HG02678 (cell line): ENCODE data around the gene PPCDC.
A peak's percentile ranks its signal among the peaks of the same experiment; 100 is the strongest.

ENCODE experiments used
- ATAC-seq: cut with Tn5 transposase; IDR thresholded peaks from one replicate; pipeline ENCODE4 v1.9.1; 2021; ENCODE audit warnings: mild to moderate bottlenecking, moderate library complexity; ENCODE audit not compliant: unreplicated experiment

The PPCDC gene

DNA sequence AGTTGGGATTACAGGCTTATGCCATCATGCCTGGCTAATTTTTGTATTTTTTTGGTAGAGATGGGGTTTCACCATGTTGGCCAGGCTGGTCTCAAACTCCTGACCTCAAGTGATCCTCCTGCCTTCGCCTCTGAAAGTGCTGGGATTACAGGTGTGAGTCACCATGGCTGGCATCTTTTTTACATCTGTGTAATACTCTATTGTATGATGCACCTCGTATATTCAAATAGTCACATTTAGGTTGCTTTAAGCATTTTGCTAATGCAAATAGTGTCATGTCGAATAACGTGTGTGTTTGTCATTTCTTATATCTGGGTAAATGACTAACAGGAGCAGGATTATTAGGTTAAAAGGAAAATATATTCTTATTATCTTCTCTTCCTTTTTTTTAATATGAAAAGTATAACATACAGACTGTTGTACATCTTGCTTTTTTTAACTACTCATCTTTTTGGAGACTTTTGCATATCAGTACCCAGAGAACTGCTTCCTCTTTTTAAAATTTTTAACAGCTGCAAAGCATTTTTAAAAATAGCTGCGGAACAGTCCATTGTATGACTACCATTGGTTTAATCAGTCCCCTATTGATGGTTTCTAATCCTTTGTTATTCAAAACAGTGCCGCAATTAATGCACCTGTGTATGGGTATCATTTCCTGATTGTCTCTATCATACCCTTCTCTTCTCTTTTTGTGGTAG lies 14.6 kb upstream of the PPCDC start:
- peak; percentile 90 for ATAC-seq

DNA sequence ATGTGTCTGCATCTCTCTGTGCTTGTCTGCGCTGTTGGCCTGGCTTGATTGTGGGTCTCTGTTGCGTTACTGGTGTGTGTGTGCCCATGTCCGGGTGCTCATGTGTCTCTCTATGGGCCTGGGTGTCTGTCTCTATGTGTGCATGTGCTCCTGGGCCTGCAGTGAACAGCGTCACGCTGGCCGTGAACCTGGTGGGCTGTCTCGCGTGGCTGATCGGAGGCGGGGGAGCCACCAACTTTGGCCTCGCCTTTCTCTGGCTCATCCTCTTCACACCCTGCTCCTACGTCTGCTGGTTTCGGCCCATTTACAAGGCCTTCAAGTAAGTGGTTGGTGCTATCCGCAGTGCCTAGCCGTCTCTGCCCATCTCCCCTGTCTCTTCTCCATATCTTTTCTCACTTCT lies 7.0 kb upstream of the PPCDC start:
- no peak for ATAC-seq

DNA sequence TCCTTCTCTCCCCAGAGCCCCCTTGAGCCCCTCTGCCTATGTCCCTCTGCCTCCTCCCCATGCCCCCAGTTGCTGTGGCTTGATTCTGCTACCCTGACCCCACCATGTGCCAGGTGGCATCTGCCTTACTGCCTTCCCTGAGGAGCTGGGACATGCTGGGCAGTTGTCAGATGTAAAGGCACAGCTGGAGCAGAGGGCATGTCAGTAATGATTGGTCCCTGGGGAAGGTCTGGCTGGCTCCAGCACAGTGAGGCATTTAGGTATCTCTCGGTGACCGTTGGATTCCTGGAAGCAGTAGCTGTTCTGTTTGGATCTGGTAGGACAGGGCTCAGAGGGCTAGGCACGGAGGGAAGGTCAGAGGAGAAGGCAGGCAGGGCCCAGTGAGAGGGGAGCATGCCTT lies 3.5 kb upstream of the PPCDC start:
- no peak for ATAC-seq

DNA sequence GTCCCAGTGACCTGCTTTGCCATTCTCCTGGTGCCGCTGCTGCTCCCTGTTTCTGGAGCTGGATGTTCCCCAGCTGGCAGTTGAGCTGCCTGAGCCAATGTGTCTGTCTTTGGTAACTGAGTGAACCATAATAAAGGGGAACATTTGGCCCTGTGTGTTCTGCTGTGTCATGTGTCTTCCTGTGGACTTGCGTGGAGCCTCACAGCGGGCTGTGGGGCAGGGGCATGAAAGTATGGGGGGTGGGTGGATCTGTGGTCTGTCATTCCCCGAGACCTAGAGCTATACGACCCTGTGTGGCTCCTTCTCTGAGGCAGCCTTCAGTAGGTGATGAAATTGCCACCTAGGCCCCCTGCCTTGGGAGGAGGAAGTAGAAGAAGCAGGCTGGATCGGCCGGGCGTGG lies 2.0 kb upstream of the PPCDC start:
- no peak for ATAC-seq

DNA sequence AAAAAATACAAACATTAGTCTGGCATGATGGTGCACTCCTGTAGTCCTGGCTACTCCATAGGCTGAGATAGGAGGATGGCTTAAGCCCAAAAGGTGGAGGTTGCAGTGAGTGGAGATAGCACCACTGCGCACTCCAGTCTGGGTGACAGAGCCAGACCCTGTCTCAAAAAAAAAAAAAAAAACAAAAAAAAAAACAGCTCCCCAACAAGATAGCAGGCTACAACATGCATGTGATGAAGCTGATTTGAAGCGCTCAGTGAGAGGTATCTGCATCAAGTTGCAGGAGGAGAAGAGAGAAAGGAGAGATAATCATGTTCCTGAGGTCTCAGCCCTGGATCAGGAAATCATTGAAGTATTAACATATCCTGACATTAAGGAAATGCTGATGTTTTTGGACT lies 608 bp upstream of the PPCDC start:
- no peak for ATAC-seq

DNA sequence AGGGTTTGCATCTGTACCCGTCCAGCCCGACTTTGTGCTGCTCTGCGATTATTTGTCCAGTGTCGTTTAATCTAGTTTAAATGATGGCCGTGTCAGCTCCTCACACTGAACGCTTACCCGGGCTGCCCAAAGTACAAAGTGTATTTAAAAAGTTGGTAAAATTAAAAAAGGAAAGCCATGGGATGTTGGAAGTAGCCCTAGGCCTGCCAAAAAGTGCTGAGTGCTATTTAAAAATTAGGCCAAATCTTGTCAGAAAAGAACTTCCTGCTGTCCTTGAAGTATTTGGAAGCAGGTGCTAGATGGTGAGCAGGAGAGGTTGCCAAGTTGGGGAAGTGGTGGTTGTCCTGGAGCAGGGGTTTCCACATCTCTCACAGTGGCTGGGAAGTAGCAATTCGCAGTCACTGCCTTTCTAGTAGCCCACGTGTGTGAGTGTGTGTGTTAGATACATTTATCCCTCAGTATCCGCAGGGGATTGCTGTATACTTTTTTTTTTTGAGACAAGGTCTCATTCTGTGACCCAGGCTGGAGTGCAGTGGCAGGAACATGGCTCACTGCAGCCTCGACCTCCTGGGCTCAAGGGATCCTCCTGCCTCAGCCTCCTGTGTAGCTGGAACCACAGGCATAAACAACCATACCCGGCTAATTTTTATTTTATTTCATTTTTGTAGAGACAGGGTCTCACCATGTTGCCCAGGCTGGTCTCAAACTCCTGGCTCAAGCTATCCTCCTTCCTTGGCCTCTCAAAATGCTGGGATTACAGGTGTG lies 664 bp downstream of the PPCDC start:
- no peak for ATAC-seq

DNA sequence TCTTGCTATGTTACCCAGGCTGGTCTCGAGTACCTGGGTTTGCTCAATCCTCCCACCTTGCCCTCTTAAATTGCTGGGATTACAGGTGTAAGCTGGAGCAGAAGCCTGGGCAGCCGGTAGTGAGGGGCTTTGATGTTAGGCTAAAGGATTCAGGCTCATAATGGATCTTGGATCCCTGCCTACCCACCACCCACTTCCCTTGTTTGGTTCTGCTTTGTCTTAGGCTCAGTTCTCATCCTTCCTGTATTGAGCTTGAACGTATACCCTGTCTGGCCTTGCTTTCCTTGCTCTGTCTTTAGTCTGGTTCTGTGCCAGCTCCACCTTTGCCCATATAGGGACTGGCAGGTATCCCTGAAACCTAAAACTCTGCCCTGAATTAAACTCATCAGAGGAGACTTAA lies 1.7 kb downstream of the PPCDC start:
- ATAC-seq: no peak

DNA sequence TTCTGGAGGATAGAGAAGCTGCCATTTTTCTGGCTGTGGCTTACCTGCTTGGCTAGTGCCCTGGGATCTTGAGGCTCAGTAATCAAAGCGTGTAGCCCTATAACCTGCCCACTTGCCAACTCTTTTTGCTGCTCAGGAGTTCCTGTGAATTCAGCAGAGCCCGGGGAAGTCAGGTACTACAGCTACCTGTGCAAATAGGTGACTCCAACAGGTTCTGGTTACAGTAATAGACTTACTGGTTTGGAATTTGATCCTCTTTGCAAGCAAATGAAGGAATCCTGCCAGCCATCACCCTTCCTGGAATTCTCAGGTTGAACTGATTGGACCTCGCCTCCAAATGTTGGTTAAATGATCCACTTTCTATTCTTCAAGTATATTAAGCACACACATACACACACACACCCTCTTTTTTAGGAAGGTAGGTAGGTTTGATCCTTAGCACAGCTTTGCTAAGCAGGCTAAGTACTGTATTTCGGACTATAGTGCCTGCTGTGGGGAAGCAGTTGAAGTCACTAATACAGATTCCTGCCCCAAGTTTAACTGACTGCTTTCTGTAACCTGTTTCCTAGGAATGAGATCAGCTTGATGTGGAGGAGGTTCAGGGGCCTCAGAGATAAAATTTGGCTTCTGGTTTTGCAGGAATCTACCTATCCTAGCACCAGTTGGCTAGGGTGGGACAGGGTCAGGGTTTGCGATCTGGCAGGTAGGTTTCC lies 2.3 kb downstream of the PPCDC start:
- no peak for ATAC-seq

DNA sequence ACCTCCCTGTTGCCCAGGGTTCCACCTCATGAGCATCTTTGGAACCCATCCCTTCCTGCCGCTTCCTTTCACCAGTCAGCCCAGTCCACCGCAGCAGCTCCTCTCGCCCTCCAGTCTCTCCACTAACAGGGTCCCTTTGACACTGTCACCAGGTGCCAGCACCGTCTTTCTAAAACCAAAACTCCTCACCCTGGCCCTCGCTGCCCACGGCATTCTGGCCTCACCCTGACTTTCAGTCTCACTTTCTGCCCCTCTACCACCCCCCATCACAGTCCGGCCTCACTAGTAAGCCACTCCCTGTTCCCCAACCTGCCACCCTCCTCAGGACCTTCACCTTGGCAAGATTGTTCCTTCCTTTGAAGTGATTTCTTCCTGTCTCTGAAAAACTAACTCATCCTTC lies 4.2 kb downstream of the PPCDC start:
- ATAC-seq: no peak

DNA sequence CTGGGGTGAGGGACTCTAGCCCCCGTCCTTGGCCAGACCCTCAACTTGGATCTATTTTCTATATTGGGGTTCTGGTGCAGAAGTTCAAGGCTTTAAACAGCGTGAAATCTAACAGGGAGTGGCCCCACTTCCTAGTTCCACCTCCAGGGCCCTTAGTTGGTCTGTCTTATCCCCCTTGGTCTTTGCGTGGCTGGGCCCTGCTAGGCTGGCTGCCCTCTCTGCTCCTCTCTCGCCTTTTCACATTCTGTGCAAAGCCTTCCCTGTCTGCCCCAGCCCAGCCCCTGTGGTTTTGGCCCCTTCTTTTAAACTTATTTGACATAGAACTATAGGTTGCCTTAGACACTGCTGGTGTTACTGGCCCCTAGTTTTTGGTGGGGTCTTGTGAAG lies 5.6 kb downstream of the PPCDC start:
- ATAC-seq: no peak

DNA sequence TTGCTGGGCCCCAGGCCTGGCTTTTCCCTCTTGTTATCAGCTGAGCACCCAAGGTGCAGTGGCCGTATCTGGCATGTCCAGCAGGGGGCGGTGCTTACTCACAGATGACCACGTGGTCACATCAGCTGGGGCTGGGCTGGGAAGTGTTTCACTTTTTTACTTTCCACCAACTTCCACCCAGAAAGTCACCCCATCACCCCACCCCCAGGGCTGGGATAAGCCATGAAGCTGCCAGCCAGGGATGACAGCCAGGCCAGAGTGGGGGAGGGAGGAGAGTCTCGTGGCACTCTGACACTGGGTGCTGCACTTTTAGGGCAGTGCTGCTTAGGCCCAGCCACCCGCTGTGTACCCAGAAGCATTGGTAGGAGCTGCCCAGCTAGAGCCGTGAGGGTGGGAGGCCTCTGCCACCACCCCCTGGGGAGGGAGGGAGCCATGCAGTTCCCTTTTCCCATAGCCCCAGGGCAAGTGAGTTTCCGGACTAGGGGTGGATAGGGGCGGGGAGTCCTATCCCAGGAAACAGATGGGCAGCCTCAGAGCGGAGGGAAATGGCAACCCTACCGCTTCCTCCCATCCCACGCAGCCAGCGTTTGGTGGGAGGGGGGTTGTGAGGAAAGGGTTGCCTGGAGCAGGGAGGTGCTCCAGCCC lies 6.1 kb downstream of the PPCDC start:
- ATAC-seq: peak; percentile 67

DNA sequence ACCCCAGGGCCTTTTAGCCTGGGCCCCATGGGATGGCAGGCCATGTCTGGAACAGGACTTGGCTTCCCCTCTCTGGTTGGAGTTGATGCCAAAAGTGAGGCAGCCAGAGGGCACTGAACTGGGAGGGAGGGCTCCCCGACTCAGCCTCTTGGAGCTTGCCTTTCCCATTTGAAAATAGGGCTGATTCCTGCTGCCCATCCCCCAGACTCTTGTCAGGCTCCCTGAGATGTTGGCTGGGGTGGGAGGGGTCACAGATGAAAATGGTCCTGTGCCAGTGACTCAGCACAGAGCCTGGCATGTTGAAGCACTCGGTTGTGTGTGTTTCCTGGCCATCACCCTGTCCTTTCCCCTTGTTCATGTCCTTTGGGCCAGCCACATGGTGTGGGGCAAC lies 6.6 kb downstream of the PPCDC start:
- ATAC-seq: no peak

DNA sequence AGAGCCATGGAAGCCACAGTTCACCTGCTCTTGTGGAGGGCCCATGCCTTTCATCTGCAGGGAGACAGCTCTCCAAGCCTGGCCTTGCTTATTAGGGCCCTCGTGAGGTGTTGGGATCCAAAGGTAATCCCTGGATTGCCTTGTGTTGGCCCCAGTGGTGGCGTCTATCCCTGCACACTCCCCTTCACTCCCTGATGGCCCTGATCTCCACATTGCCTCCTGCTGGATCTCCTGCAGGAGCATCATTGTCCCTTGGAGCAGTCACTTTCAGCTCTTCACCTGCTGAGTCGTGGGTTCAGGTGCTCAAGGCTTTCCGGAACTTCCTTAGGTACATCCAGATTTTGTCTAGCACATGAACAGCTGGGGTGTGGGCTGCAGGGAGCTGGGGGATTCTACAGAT lies 7.0 kb downstream of the PPCDC start:
- no peak for ATAC-seq

DNA sequence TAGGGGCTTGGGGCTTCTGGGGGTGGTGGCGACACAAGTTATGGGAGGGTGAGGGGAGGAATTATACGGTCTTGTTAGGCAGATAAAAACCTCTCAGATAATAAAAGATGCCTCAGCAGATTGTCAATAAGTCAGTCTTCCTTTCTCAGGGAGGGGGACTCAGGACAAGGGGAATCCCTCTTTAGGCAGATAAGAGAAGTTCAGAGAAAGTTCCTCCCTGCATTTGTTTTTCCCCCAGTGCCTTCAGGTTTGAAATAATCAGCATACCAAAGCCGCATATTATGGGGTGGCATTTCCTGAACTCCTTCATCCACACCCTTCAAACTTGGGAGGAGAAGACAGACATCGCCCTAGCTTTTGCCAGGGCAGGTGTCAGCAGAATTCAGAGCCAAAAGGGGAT lies 8.5 kb downstream of the PPCDC start:
- no peak for ATAC-seq

DNA sequence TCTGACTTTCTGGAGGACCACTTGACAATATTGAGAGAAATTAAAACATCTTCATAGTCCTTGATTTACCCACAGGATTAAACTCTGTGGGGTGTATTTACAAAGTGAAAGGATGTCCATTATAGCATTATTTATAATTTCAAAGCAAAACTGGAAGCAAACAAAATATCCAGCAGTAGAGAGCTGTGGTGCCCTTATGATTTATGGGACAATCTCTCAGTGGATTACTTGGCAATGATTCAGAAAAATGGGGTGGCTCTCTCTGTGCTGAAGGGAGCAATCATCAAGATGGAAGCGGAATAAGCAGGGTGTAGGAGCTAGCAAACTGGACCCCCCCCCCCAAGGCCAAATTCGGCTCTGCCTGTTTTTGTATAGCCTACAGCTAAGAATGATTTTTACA lies 9.0 kb downstream of the PPCDC start:
- no peak for ATAC-seq

DNA sequence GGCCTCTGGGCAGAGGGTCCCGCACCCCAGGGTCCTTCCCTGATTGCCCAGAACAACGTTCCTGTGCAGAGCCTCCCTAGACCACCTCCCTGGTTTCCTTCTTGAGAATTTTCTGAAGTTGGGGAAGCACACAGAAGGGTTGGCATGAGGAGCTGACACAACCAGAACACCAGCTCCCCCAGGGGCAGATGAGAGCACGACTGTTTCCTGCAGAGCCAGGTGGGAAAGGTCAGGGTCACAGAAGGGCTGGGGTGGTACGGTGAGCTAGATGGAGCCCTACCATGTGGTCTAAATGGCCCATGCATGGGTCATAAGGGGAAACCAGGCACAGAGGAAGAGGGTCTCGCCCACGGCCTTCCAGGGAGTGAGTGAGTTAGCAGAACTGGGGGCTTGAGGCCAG lies 10.4 kb downstream of the PPCDC start:
- no peak for ATAC-seq

DNA sequence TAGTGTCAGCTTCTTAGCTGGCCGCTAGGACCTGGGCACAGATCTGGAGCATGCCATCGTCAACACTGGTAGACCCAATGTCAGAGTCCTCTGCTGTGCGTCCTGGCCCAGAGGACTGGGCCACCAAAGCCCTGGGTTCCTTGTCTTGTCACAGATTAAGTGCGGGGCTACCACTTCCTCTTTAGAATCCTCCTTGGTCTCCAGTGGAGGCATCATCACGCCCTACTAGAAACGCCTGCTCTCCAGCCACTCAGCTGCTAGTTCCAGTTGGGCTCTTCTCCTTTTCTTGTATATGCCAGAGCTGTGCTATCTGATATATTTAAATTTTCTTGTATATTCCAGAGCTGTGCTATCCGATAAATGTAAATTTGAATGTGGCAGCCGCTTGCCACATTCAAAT lies 11.2 kb downstream of the PPCDC start:
- ATAC-seq: no peak

DNA sequence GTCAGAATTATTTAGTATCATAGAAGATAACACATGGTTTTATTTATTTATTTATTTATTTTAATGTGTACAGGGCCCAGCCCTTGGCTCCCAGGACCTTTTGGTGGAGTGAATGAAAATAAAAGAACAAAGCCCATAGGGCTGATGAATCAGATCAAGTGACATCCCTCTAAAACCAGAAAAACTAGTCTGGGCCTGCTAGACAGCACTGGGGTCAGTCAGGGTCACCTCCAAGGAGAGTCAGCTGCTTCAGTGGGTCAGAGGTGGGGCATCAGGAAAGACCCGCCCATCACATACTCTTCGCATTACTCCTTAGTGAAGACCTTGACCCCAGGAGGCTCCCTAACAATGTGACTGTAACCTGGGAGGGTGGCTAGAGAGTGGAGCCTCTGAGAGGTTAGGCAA lies 12.8 kb downstream of the PPCDC start:
- no peak for ATAC-seq

DNA sequence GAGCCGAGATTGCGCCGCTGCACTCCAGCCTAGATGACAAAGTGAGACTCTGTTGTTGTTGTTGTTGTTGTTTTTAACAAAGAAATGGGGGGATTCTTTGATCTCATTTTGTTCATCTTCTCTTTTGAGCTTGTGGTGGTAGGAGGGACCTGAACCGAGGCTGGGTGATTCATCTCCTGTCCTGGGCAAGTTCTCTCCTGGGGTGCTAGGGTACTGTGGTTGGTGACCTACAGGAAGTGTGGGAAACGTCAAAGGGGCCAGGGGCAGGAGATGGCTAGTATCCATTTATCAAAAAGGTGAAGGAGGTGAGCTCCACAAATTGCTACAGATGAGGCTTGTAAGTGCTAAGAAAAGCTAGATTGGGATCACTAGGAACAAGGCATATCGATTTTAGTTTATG lies 14.3 kb downstream of the PPCDC start:
- no peak for ATAC-seq

DNA sequence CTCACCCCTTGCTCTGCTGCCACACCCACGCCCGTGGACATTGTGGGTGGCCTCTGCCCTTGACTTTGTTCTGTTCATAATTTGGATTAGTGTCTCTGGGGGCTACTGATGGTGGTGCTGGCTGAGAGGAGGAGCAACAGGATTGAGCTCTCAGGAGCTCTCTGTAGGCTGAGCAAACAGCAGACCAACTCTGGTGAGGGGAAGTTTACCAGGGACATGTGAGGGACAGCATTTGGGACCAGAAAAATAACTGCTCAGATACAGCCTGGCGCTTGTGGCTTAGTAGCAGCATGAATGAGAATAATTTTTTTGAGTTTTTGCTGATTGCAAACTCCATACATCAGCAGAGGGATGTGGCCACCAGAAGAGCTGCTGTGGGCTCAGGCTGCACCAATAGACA lies 14.8 kb downstream of the PPCDC start:
- no peak for ATAC-seq

DNA sequence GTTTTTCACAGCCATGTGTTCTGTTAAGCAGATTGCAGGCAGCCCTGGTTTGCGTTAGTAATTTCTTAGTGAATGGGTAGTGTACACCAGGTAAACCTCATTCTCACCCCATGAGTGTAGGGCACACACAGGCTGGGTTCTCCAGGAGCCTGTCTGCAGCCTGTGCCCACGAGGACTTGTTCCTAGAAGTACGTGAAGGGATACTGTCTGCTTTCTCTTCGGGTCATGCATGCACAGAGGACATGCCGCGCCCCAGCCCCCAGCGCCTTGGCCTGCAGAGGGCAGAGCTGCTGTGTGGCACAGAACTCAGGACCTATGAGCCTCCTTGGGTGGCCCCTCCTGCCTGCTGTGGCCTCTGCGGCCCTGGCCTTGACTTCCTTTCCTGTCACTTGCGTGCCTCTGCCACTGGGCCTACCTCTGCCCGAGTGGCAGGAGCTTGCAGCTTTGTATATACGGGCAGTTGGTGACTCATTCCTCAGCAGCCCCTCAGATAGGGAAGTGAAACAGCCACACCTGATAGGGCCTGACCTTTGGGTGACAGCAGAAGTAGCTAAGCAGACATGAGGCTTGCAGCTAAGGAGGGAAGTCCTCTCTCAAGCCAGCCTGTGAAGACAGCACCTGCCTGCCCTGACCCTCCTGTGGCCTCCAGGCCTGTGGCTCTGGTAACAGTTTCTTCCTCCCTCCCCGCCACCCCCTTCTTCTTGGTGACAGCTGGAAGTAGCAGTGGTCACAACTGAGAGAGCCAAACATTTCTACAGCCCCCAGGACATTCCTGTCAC lies 19.5 kb downstream of the PPCDC start:
- ATAC-seq: peak; percentile 75
